ENCODE measurements around the gene GCK.

DNA sequence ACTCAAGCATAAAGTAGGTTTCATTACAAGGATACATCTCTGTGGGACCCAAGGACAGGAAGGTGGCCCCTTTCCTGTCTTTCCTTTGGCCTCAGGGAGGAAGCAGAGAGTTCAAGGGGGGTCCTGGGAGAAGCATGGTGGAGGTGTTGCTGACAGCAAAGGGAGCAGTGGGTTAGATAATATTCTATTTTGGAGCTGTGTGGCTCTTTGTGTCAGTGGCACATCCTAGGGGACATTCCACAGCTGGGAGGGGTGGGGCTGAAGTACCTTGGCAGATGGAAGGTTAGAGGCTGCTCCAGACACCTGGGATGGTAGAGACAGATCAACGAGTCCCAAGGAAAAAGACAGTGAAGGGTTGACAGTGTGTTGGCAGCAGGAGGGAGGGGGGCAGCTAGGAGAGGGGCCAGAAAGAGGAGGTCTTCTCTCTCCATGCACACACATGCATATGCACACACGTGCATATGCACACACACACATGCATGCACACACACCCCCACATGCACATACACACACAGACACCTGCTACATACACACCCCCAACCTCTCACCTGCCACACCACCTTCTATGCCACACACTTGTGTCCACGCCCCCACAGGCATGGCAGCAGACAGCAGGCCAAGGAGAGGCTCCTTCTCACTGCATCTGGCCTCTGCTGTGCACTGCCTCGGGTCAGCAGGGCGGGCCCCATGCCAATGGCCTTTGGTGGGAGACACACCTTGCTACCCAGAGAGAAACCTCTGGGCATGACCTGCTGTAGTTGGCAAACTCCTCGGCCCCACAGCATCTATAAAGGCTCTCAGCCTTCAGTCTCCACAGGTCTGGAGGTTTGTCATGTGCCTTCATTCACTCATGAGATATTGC lies 60.3 kb downstream of the GCK start:
- TF ChIP-seq, protein P1, sequence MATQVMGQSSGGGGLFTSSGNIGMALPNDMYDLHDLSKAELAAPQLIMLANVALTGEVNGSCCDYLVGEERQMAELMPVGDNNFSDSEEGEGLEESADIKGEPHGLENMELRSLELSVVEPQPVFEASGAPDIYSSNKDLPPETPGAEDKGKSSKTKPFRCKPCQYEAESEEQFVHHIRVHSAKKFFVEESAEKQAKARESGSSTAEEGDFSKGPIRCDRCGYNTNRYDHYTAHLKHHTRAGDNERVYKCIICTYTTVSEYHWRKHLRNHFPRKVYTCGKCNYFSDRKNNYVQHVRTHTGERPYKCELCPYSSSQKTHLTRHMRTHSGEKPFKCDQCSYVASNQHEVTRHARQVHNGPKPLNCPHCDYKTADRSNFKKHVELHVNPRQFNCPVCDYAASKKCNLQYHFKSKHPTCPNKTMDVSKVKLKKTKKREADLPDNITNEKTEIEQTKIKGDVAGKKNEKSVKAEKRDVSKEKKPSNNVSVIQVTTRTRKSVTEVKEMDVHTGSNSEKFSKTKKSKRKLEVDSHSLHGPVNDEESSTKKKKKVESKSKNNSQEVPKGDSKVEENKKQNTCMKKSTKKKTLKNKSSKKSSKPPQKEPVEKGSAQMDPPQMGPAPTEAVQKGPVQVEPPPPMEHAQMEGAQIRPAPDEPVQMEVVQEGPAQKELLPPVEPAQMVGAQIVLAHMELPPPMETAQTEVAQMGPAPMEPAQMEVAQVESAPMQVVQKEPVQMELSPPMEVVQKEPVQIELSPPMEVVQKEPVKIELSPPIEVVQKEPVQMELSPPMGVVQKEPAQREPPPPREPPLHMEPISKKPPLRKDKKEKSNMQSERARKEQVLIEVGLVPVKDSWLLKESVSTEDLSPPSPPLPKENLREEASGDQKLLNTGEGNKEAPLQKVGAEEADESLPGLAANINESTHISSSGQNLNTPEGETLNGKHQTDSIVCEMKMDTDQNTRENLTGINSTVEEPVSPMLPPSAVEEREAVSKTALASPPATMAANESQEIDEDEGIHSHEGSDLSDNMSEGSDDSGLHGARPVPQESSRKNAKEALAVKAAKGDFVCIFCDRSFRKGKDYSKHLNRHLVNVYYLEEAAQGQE (IDR thresholded peaks at IDR 0.05), result no peak
- TF ChIP-seq, protein P2, sequence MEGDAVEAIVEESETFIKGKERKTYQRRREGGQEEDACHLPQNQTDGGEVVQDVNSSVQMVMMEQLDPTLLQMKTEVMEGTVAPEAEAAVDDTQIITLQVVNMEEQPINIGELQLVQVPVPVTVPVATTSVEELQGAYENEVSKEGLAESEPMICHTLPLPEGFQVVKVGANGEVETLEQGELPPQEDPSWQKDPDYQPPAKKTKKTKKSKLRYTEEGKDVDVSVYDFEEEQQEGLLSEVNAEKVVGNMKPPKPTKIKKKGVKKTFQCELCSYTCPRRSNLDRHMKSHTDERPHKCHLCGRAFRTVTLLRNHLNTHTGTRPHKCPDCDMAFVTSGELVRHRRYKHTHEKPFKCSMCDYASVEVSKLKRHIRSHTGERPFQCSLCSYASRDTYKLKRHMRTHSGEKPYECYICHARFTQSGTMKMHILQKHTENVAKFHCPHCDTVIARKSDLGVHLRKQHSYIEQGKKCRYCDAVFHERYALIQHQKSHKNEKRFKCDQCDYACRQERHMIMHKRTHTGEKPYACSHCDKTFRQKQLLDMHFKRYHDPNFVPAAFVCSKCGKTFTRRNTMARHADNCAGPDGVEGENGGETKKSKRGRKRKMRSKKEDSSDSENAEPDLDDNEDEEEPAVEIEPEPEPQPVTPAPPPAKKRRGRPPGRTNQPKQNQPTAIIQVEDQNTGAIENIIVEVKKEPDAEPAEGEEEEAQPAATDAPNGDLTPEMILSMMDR (IDR thresholded peaks at IDR 0.05; ENCODE audit: low read depth, low read length, missing input control), result no peak
- TF ChIP-seq YY1 (IDR thresholded peaks at IDR 0.05) (no peak), MAX (IDR thresholded peaks at IDR 0.05) (no peak), JUND (IDR thresholded peaks at IDR 0.05) (no peak), GABPA (IDR thresholded peaks at IDR 0.05 in 1 of 2, conservative IDR thresholded peaks at IDR 0.05 in 1 of 2) (no peak), SP1 (IDR thresholded peaks at IDR 0.05) (no peak), HNF4A (conservative IDR thresholded peaks at IDR 0.05) (no peak), RXRA (IDR thresholded peaks at IDR 0.05) (no peak), EGR1 (IDR thresholded peaks at IDR 0.05; ENCODE audit: low read depth in 2 of 2) (no peak), RAD21 (IDR thresholded peaks at IDR 0.05) (no peak), TAF1 (conservative IDR thresholded peaks at IDR 0.05) (no peak)
